ENCODE measurements around the gene UBA52.
"Not testable (repeated sequence)": the region's sequence is repeated elsewhere in the genome, so short reads cannot be mapped to it uniquely, and the experiment has no call there.

Gene UBA52

GRCh38 chr19:18593367-18594095, 21.9 kb downstream of the UBA52 start:
- no peak for DNase-seq (ENCODE audit: low read depth)

- DNase-seq (ENCODE audit: low read depth), result peak; percentile 49
Measured at GRCh38 chr19:18594096-18594823, 22.6 kb downstream of the UBA52 start.

- no peak for DNase-seq (ENCODE audit: low read depth)
Measured at GRCh38 chr19:18594824-18595373, 23.2 kb downstream of the UBA52 start.

GRCh38 chr19:18595475-18595874, 23.8 kb downstream of the UBA52 start:
- DNase-seq (ENCODE audit: low read depth), result no peak

GRCh38 chr19:18596752-18597157, 25.1 kb downstream of the UBA52 start:
- DNase-seq (ENCODE audit: low read depth), result no peak

- DNase-seq (ENCODE audit: low read depth), result no peak
Measured at GRCh38 chr19:18597809-18598660, 26.4 kb downstream of the UBA52 start.

GRCh38 chr19:18599485-18599884, 27.8 kb downstream of the UBA52 start:
- no peak for DNase-seq (ENCODE audit: low read depth)

- DNase-seq (ENCODE audit: low read depth), result not testable (repeated sequence)
Measured at GRCh38 chr19:18600692-18601397, 29.2 kb downstream of the UBA52 start.

GRCh38 chr19:18601875-18602274, 30.2 kb downstream of the UBA52 start:
- no peak for DNase-seq (ENCODE audit: low read depth)

- no peak for DNase-seq (ENCODE audit: low read depth)
Measured at GRCh38 chr19:18603255-18603957, 31.7 kb downstream of the UBA52 start.

GRCh38 chr19:18603958-18604819, 32.5 kb downstream of the UBA52 start:
- no peak for DNase-seq (ENCODE audit: low read depth)

GRCh38 chr19:18604820-18605159, 33.1 kb downstream of the UBA52 start:
- DNase-seq (ENCODE audit: low read depth), result no peak

GRCh38 chr19:18605196-18605545, 33.5 kb downstream of the UBA52 start:
- no peak for DNase-seq (ENCODE audit: low read depth)

GRCh38 chr19:18605546-18606280, 34.1 kb downstream of the UBA52 start:
- no peak for DNase-seq (ENCODE audit: low read depth)

GRCh38 chr19:18606281-18607225, 34.9 kb downstream of the UBA52 start, which contains the start of gene CRLF1:
Gene CRLF1, minus strand, starts transcription at chr19:18606799. Its CDS starts 143 bp downstream, at chr19:18606656.
- DNase-seq (ENCODE audit: low read depth), result no peak

- no peak for DNase-seq (ENCODE audit: low read depth)
Measured at GRCh38 chr19:18607226-18608101, 35.8 kb downstream of the UBA52 start.

- no peak for DNase-seq (ENCODE audit: low read depth)
Measured at GRCh38 chr19:18608102-18608804, 36.6 kb downstream of the UBA52 start.
